DMS114 treated with DMSO at 0.1 percent for 48 hours (cell line): ENCODE data around the gene ZNF507.

Experiments
- DNase-seq: peaks from one replicate; lab custom pipeline; 2025; ENCODE audit not compliant: unreplicated experiment; lab: John Stamatoyannopoulos, UW

Gene ZNF507

GRCh38 chr19:32339423-32339822 is 6.0 kb upstream of the ZNF507 start:
- DNase-seq = no peak

- peak; percentile 20 for DNase-seq
Observed at GRCh38 chr19:32339988-32340874, 5.2 kb upstream of the ZNF507 start.

DNA sequence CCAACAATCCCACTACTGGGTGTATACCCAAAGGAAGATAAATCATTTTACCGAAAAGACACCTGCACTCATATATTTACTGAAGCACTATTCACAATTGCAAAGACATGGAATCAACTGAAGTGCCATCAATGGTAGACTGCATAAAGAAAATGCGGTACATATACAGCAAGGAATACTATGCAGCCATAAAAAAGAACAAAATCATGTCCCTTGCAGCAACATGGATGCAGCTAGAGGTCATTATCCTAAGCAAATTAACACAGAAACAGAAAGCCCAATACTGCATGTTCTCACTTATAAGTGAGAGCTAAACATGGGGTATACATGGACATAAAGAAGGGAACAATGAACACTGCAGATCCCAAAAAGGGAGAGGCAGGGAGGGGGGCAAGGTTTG is 2.7 kb upstream of the ZNF507 start:
- no peak for DNase-seq

- no peak for DNase-seq
Observed at GRCh38 chr19:32343550-32344262, 1.7 kb upstream of the ZNF507 start.

- no peak for DNase-seq
Observed at GRCh38 chr19:32346901-32347300, 1.5 kb downstream of the ZNF507 start.

DNA sequence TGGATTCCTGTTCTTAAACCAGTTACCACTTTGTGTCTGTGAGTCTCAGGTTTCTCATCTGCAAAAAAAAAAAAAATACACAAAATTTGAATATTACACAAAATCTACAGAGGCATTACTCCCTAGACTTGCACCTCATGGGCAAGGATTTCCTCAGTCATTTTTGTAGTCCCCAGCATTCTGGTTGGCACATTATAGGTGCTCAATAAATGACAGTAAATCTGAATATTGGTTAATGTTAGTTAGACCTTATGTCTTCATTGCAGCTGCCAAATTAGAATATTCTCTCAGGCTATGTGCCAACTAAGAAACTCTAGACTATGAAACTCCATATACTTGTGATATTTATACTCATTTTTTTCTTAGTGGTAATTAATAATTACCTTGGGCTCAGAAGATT is 2.2 kb downstream of the ZNF507 start:
- DNase-seq = no peak

- no peak for DNase-seq
Observed at GRCh38 chr19:32349051-32349450, 3.6 kb downstream of the ZNF507 start.

- no peak for DNase-seq
Observed at GRCh38 chr19:32349724-32350470, 4.5 kb downstream of the ZNF507 start.

DNA sequence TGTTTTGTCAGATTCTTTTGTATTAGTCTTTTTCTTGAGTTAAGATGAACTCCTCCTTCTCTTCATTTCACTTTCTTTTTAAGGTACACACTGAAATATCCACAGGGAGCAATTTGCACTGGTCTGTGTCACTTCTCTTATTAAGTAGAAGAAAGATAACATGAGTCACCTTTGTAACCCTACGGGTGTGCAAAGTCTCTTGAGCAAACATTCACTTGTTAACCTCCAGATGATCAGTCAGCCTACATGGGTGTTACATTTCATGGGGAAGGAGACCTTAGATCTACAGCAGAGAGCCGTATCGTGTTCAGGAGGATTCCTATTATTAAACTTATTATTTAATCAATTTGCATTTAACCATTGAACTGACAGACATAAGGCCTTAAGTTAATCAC is 5.1 kb downstream of the ZNF507 start:
- no peak for DNase-seq

DNA sequence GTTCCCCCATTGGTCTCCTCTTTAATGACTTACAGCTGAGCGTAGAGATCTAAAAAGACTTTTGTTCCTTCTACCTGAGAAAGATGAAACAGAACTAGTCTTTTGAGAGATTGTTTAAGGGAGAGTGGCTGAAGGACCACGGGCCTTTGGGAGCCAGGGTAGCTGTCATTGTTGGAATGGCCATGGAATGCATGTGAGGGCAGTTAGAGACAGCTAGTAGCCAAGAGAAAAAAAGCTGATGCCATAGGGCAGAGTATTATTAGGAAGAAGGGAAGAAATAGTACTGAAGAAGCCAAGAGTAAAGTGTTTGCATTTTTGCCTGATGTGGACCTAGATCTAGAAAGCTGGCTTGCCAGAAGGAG is 5.6 kb downstream of the ZNF507 start:
- no peak for DNase-seq

GRCh38 chr19:32352241-32352630 is 6.8 kb downstream of the ZNF507 start:
- no peak for DNase-seq

DNA sequence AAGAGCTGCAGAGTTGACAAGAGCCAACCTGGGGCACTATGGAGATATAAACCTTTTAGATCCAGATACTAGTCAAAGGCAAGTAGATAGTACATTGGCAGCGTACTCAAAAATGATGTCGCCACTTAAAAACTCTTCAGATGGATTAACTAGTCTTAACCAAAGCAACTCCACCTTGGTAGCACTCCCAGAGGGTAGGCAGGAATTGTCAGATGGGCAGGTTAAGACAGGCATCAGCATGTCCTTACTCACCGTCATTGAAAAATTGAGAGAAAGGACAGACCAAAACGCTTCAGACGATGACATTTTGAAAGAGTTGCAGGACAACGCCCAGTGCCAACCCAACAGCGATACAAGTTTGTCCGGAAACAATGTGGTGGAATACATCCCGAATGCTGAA is 8.9 kb downstream of the ZNF507 start:
- no peak for DNase-seq

DNA sequence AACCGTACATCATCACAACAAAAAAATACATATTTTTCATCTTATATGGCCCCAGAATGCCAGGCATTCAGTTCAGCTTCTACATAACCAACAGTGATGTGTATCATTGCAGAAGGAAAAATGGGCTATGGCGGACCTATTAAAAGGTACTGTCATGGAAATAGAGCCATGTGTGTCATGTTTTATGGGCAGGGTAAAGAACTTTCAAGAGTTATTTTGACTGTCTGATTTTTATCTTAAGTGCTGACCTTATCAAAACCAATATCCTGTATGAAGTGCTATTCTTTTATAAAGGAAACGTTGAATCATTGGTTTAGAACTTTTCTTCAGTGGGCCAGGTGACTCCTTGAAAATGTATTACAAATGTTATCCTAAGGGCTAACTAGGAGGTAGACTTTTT is 9.9 kb downstream of the ZNF507 start:
- no peak for DNase-seq

DNA sequence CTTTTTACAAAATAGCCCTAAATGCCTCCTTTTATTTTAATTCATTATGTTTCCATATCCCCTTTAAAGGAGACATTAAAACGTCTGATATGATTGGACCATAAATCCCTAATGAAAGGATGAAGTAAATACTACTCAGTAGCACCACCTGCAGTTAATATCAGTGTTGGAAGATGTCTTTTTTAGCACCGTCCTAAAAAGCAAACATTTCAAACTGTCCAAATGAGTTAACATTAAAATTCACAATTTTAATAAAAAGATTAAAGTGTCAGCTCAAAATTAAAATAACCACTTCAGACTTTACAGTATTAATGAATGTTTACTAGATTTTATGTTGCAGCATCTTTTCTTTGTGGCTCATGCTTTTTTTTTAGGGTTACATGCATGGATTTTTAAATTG is 12.3 kb downstream of the ZNF507 start:
- DNase-seq = no peak

GRCh38 chr19:32358321-32358720 is 12.9 kb downstream of the ZNF507 start:
- no peak for DNase-seq

- DNase-seq = no peak
Observed at GRCh38 chr19:32359581-32359980, 14.2 kb downstream of the ZNF507 start.

DNA sequence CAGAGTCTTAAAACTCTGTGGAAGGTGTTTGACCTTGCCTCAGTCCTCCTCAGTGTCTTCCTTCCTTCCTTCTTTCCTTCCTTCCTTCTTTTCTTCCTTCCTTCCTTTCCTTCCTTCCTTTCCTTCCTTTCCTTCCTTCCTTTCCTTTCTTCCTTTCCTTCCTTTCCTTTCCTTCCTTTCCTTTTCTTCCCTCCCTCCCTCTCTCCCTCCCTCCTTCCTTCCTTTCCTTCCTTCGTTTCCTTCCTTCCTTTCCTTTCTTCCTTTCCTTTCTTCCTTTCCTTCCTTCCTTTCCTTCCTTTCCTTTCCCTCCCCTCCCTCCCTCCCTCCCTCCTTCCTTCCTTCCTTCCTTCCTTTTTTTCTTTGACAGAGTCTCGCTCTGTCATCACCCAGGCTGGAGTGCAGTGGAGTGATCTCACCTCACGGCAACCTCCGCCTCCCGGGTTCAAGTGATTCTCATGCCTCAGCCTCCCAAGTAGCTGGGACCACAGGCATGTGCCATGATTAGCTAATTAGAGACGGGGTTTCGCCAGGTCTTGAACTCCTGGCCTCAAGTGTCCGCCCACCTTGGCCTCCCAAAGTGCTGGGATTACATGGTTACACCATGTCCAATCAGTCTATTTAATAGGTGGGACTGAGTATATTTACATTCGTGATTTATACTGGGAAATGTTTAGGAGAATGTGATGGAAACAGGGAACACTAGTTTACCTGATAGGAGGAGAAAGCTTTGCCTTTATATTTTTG is 16.3 kb downstream of the ZNF507 start:
- DNase-seq = no peak

GRCh38 chr19:32362318-32362691 is 16.9 kb downstream of the ZNF507 start:
- DNase-seq = no peak

GRCh38 chr19:32363175-32363574 is 17.8 kb downstream of the ZNF507 start:
- no peak for DNase-seq

DNA sequence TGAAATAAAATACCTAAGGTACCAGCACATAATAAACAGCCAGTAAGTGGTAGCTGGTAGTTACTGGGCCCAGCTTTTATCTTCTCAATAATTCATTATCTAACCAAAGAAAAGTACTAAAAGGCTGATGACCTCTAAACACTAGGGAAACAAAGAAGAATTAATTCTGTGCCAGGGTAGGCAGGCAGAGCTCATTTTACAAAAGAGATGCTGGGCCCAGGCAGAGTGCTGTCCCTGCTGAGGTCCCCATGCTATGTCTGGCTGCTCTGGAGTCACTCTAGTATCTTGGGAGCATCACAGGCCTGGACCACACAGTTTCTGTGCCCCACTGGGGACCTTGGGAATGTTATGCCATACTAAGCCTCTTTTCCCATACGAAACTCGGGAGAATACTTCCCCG is 18.2 kb downstream of the ZNF507 start:
- no peak for DNase-seq

- DNase-seq = no peak
Observed at GRCh38 chr19:32364040-32364439, 18.6 kb downstream of the ZNF507 start.
